ENCODE data around the gene FLRT2.
A peak's percentile ranks its signal among the peaks of the same experiment; 100 is the strongest.

Gene FLRT2

GRCh38 chr14:85529803-85530574 is at the start of gene FLRT2:
Gene FLRT2, plus strand, starts transcription at chr14:85530144. Its CDS starts 91,371 bp downstream, at chr14:85621515.
- Histone ChIP-seq H3K4me1 (ENCODE audit: insufficient read depth, low read length) (peaks cover 52% of the 10 kb centered on the region), H3K27me3 (ENCODE audit: insufficient read depth, low read length) (peaks cover 61% of the 10 kb centered on the region), H2AFZ (ENCODE audit: low read depth, low read length) (peak within 1 kb of the TSS; percentile 47), H3K4me3 (ENCODE audit: low read length) (peak within 1 kb of the TSS; percentile 31), H3K9me3 (ENCODE audit: low read length) (no peaks in the 10 kb centered on the region), H3K36me3 (ENCODE audit: insufficient read depth, low read length) (no peaks in the 10 kb centered on the region)

- H2AFZ ChIP-seq (ENCODE audit: low read depth, low read length) = no peak overlapping the region
- no peaks in the 10 kb centered on the region for H3K9me3 ChIP-seq (ENCODE audit: low read length)
- H3K4me1 ChIP-seq (ENCODE audit: insufficient read depth, low read length) = no peaks in the 10 kb centered on the region
- H3K27me3 ChIP-seq (ENCODE audit: insufficient read depth, low read length) = no peaks in the 10 kb centered on the region
- H3K36me3 ChIP-seq (ENCODE audit: insufficient read depth, low read length) = no peaks in the 10 kb centered on the region
- H3K4me3 ChIP-seq (ENCODE audit: low read length) = no peak overlapping the region
These were observed 48.5 kb upstream of the FLRT2 start for GRCh38 chr14:85481471-85481870.

- H3K4me1 ChIP-seq (ENCODE audit: insufficient read depth, low read length) = no peaks in the 10 kb centered on the region
- no peak overlapping the region for H2AFZ ChIP-seq (ENCODE audit: low read depth, low read length)
- H3K27me3 ChIP-seq (ENCODE audit: insufficient read depth, low read length) = no peaks in the 10 kb centered on the region
- H3K4me3 ChIP-seq (ENCODE audit: low read length) = no peak overlapping the region
- no peaks in the 10 kb centered on the region for H3K36me3 ChIP-seq (ENCODE audit: insufficient read depth, low read length)
- H3K9me3 ChIP-seq (ENCODE audit: low read length) = no peaks in the 10 kb centered on the region
These were observed 47.4 kb upstream of the FLRT2 start for GRCh38 chr14:85482552-85482951.

GRCh38 chr14:85483037-85483436 is 46.9 kb upstream of the FLRT2 start:
- Histone ChIP-seq H3K9me3 (ENCODE audit: low read length) (no peaks in the 10 kb centered on the region), H3K4me1 (ENCODE audit: insufficient read depth, low read length) (no peaks in the 10 kb centered on the region), H2AFZ (ENCODE audit: low read depth, low read length) (no peak overlapping the region), H3K36me3 (ENCODE audit: insufficient read depth, low read length) (no peaks in the 10 kb centered on the region), H3K27me3 (ENCODE audit: insufficient read depth, low read length) (no peaks in the 10 kb centered on the region), H3K4me3 (ENCODE audit: low read length) (no peak overlapping the region)

GRCh38 chr14:85483652-85484051 is 46.3 kb upstream of the FLRT2 start:
- no peaks in the 10 kb centered on the region for H3K27me3 ChIP-seq (ENCODE audit: insufficient read depth, low read length)
- H2AFZ ChIP-seq (ENCODE audit: low read depth, low read length) = no peak overlapping the region
- H3K36me3 ChIP-seq (ENCODE audit: insufficient read depth, low read length) = no peaks in the 10 kb centered on the region
- H3K4me3 ChIP-seq (ENCODE audit: low read length) = no peak overlapping the region
- H3K4me1 ChIP-seq (ENCODE audit: insufficient read depth, low read length) = no peaks in the 10 kb centered on the region
- no peaks in the 10 kb centered on the region for H3K9me3 ChIP-seq (ENCODE audit: low read length)

GRCh38 chr14:85487215-85487614 is 42.7 kb upstream of the FLRT2 start:
- Histone ChIP-seq H3K4me1 (ENCODE audit: insufficient read depth, low read length) (no peaks in the 10 kb centered on the region), H3K4me3 (ENCODE audit: low read length) (no peak overlapping the region), H3K9me3 (ENCODE audit: low read length) (no peaks in the 10 kb centered on the region), H3K36me3 (ENCODE audit: insufficient read depth, low read length) (no peaks in the 10 kb centered on the region), H2AFZ (ENCODE audit: low read depth, low read length) (no peak overlapping the region), H3K27me3 (ENCODE audit: insufficient read depth, low read length) (no peaks in the 10 kb centered on the region)

GRCh38 chr14:85501751-85502150 is 28.2 kb upstream of the FLRT2 start:
- Histone ChIP-seq H3K27me3 (ENCODE audit: insufficient read depth, low read length) (no peaks in the 10 kb centered on the region), H3K4me3 (ENCODE audit: low read length) (no peak overlapping the region), H3K4me1 (ENCODE audit: insufficient read depth, low read length) (no peaks in the 10 kb centered on the region), H3K36me3 (ENCODE audit: insufficient read depth, low read length) (no peaks in the 10 kb centered on the region), H3K9me3 (ENCODE audit: low read length) (no peaks in the 10 kb centered on the region), H2AFZ (ENCODE audit: low read depth, low read length) (no peak overlapping the region)

- Histone ChIP-seq H3K9me3 (ENCODE audit: low read length) (no peaks in the 10 kb centered on the region), H3K4me3 (ENCODE audit: low read length) (no peak overlapping the region), H3K4me1 (ENCODE audit: insufficient read depth, low read length) (no peaks in the 10 kb centered on the region), H3K36me3 (ENCODE audit: insufficient read depth, low read length) (no peaks in the 10 kb centered on the region), H3K27me3 (ENCODE audit: insufficient read depth, low read length) (no peaks in the 10 kb centered on the region), H2AFZ (ENCODE audit: low read depth, low read length) (no peak overlapping the region)
These were observed 21.1 kb upstream of the FLRT2 start for GRCh38 chr14:85508863-85509262.

GRCh38 chr14:85512451-85512850 is 17.5 kb upstream of the FLRT2 start:
- Histone ChIP-seq H2AFZ (ENCODE audit: low read depth, low read length) (no peak overlapping the region), H3K36me3 (ENCODE audit: insufficient read depth, low read length) (no peaks in the 10 kb centered on the region), H3K27me3 (ENCODE audit: insufficient read depth, low read length) (no peaks in the 10 kb centered on the region), H3K9me3 (ENCODE audit: low read length) (no peaks in the 10 kb centered on the region), H3K4me1 (ENCODE audit: insufficient read depth, low read length) (no peaks in the 10 kb centered on the region), H3K4me3 (ENCODE audit: low read length) (no peak overlapping the region)

GRCh38 chr14:85514487-85514886 is 15.5 kb upstream of the FLRT2 start:
- no peak overlapping the region for H3K4me3 ChIP-seq (ENCODE audit: low read length)

GRCh38 chr14:85516239-85517113 is 13.5 kb upstream of the FLRT2 start:
- Histone ChIP-seq H2AFZ (ENCODE audit: low read depth, low read length) (no peak overlapping the region), H3K27me3 (ENCODE audit: insufficient read depth, low read length) (no peaks in the 10 kb centered on the region), H3K36me3 (ENCODE audit: insufficient read depth, low read length) (no peaks in the 10 kb centered on the region), H3K9me3 (ENCODE audit: low read length) (no peaks in the 10 kb centered on the region), H3K4me3 (ENCODE audit: low read length) (no peak overlapping the region), H3K4me1 (ENCODE audit: insufficient read depth, low read length) (no peaks in the 10 kb centered on the region)

More at GRCh38 chr14:85514487-85514886, 15.5 kb upstream of the FLRT2 start:
- H3K36me3 ChIP-seq (ENCODE audit: insufficient read depth, low read length) = no peaks in the 10 kb centered on the region
- no peaks in the 10 kb centered on the region for H3K27me3 ChIP-seq (ENCODE audit: insufficient read depth, low read length)
- H3K9me3 ChIP-seq (ENCODE audit: low read length) = no peaks in the 10 kb centered on the region
- H2AFZ ChIP-seq (ENCODE audit: low read depth, low read length) = no peak overlapping the region
- H3K4me1 ChIP-seq (ENCODE audit: insufficient read depth, low read length) = no peaks in the 10 kb centered on the region

GRCh38 chr14:85517114-85517688 is 12.7 kb upstream of the FLRT2 start:
- Histone ChIP-seq H3K9me3 (ENCODE audit: low read length) (no peaks in the 10 kb centered on the region), H2AFZ (ENCODE audit: low read depth, low read length) (no peak overlapping the region), H3K36me3 (ENCODE audit: insufficient read depth, low read length) (no peaks in the 10 kb centered on the region), H3K4me3 (ENCODE audit: low read length) (no peak overlapping the region), H3K4me1 (ENCODE audit: insufficient read depth, low read length) (no peaks in the 10 kb centered on the region), H3K27me3 (ENCODE audit: insufficient read depth, low read length) (no peaks in the 10 kb centered on the region)

- no peak overlapping the region for H2AFZ ChIP-seq (ENCODE audit: low read depth, low read length)
- H3K27me3 ChIP-seq (ENCODE audit: insufficient read depth, low read length) = no peaks in the 10 kb centered on the region
- no peaks in the 10 kb centered on the region for H3K36me3 ChIP-seq (ENCODE audit: insufficient read depth, low read length)
- no peaks in the 10 kb centered on the region for H3K4me1 ChIP-seq (ENCODE audit: insufficient read depth, low read length)
- no peaks in the 10 kb centered on the region for H3K9me3 ChIP-seq (ENCODE audit: low read length)
- no peak overlapping the region for H3K4me3 ChIP-seq (ENCODE audit: low read length)
These were observed 10.2 kb upstream of the FLRT2 start for GRCh38 chr14:85519661-85520305.

Measured in neuron (in vitro differentiated cells).